Progenitor cell of endocrine pancreas (in vitro differentiated cells): Measurements from ENCODE around the gene RGPD4. TPM values are rescaled to one million over a fixed set of nuclear protein-coding genes. Genes with fewer than 3 reads are reported as not detected.
A peak's percentile ranks its signal among the peaks of the same experiment; 100 is the strongest.

Experiments used
- DNase-seq: peaks from one replicate; pipeline ENCODE4 v3.0.0; 2021; ENCODE audit warnings: low spot score; ENCODE audit not compliant: unreplicated experiment
- H3K27ac Mint-ChIP-seq: 2 replicates; pipeline ENCODE4 v1.8.0; 2021; ENCODE audit warnings: mild to moderate bottlenecking, moderate library complexity, mixed read lengths
- H3K27me3 Mint-ChIP-seq: 2 replicates; pipeline ENCODE4 v1.8.0; 2021; ENCODE audit warnings: mixed read lengths
- H3K36me3 Mint-ChIP-seq: 2 replicates; pipeline ENCODE4 v1.8.0; 2022; ENCODE audit warnings: mixed read lengths; ENCODE audit not compliant: insufficient read depth
- H3K4me1 Mint-ChIP-seq: 2 replicates; pipeline ENCODE4 v1.8.0; 2021; ENCODE audit warnings: low read depth, mixed read lengths
- H3K4me3 Mint-ChIP-seq: 2 replicates; pipeline ENCODE4 v1.8.0; 2021; ENCODE audit warnings: low read depth, mild to moderate bottlenecking, moderate library complexity, mixed read lengths
- H3K9me3 Mint-ChIP-seq: 2 replicates; pipeline ENCODE4 v1.8.0; 2021; ENCODE audit warnings: low read depth, mixed read lengths
- total RNA-seq: library from RNA; stranded (reverse); gene quantifications from 2 replicates; pipeline ENCODE4 v1.2.1, GENCODE V29; 2021
- TF ChIP-seq, protein P1 (sequence below): fragments of 200-600 bp; sonication (generic); IDR thresholded peaks from one replicate; pipeline ENCODE4 v1.5.0; 2021; ENCODE audit warnings: antibody characterized with exemption, mild to moderate bottlenecking; ENCODE audit not compliant: unreplicated experiment

The RGPD4 gene
- total RNA-seq, 1 donor from 2014 or later: not detected

DNA sequence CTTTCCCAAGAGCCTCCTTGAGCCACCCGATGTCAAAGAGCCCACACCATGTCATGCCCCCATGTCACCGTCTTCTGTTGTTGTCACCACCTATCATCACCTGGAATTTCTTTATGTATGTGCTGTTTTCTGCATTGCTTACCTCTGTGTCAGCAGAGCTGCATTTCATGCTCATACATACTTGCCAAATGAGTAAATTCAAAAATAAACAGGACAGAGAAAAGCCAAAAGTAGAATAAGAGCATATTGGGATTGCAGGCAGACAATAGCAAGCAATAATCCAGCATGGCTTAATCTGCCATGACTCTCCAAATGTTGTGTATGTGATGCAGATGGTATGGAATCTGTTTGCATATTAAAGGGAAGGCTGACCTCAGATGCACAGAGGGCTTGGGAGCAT lies 15.3 kb upstream of the RGPD4 start:
- H3K9me3 Mint-ChIP-seq: peaks cover 3% of the 10 kb centered on the region

DNA sequence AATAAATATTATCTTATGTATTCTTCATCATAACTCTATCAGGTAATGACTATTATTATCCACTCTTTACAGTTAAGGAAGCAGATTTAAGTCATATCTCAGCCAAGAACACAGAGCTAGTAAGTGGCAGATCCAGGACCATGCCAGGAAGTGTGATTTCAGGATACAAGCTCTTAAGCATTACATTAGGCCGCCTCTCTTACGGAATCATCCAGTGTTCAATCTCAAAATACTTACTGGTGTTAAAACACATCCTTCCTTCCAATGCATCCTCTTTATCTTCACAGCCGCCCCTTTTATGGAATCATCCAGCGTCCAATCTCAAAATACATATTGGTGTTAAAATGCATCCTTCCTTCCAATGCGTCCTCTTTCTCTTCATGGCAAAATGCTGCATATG lies 14.7 kb upstream of the RGPD4 start:
- peaks cover 3% of the 10 kb centered on the region for H3K9me3 Mint-ChIP-seq
- H3K27ac Mint-ChIP-seq: no peak overlapping the region
- no peaks in the 10 kb centered on the region for H3K27me3 Mint-ChIP-seq
- TF ChIP-seq, protein P1, sequence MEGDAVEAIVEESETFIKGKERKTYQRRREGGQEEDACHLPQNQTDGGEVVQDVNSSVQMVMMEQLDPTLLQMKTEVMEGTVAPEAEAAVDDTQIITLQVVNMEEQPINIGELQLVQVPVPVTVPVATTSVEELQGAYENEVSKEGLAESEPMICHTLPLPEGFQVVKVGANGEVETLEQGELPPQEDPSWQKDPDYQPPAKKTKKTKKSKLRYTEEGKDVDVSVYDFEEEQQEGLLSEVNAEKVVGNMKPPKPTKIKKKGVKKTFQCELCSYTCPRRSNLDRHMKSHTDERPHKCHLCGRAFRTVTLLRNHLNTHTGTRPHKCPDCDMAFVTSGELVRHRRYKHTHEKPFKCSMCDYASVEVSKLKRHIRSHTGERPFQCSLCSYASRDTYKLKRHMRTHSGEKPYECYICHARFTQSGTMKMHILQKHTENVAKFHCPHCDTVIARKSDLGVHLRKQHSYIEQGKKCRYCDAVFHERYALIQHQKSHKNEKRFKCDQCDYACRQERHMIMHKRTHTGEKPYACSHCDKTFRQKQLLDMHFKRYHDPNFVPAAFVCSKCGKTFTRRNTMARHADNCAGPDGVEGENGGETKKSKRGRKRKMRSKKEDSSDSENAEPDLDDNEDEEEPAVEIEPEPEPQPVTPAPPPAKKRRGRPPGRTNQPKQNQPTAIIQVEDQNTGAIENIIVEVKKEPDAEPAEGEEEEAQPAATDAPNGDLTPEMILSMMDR: no peak
- no peak for DNase-seq
- peaks cover 4% of the 10 kb centered on the region for H3K4me1 Mint-ChIP-seq
- H3K36me3 Mint-ChIP-seq: no peaks in the 10 kb centered on the region
- H3K4me3 Mint-ChIP-seq: no peak overlapping the region

More for the DNA sequence above, 15.3 kb upstream of the RGPD4 start:
- H3K27ac Mint-ChIP-seq: no peak overlapping the region
- H3K27me3 Mint-ChIP-seq: no peaks in the 10 kb centered on the region
- no peaks in the 10 kb centered on the region for H3K36me3 Mint-ChIP-seq
- H3K4me3 Mint-ChIP-seq: no peak overlapping the region
- DNase-seq: no peak
- H3K4me1 Mint-ChIP-seq: peaks cover 4% of the 10 kb centered on the region
- TF ChIP-seq, protein P1: no peak

DNA sequence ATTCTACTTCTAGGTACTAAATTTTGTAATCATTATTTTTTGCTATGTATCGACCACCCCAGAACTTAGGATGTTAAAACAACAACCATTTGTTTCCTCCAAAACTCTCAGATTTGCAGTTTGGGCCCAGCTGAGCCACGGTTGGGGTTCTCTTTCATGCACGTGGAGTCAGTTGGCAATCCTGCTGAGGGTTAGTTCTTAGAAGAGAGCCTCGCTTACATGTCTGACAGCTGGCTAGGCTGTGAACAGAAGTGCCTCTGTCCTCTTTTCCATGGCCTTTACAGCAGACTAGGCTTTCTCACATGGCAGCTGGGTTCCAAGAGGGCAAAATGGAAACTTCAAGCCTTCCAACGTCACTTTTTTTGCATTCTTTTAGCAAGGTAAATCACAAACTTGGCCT lies 9.3 kb upstream of the RGPD4 start:
- Mint-ChIP-seq H3K4me1 (no peaks in the 10 kb centered on the region), H3K9me3 (peaks cover 3% of the 10 kb centered on the region), H3K27ac (no peak overlapping the region), H3K36me3 (no peaks in the 10 kb centered on the region), H3K4me3 (no peak overlapping the region), H3K27me3 (no peaks in the 10 kb centered on the region)
- DNase-seq: no peak
- TF ChIP-seq, protein P1: no peak

DNA sequence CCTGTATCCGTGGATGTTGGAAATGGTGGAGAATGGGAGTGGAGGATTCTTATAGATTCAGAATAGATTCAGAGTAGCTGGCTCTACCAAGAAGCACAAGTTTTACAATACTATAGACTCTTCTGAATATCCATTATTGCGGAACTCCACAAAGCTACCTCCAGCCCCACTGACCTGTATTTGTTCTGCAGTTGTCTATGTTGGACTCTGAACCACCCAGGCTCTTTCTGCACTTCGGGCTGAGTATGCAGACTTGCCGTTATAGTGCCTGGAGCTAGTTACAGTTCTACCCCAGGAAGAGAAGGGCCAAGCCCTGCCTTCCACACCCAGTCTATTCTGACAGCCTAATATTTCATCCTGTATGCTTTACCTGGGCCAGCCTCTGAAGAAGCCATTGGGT lies 4.4 kb upstream of the RGPD4 start:
- TF ChIP-seq, protein P1: no peak
- no peak for DNase-seq
- H3K27me3 Mint-ChIP-seq: no peaks in the 10 kb centered on the region
- H3K4me1 Mint-ChIP-seq: no peaks in the 10 kb centered on the region
- no peak overlapping the region for H3K4me3 Mint-ChIP-seq
- H3K27ac Mint-ChIP-seq: peak overlapping the region; percentile 33
- H3K9me3 Mint-ChIP-seq: no peaks in the 10 kb centered on the region
- no peaks in the 10 kb centered on the region for H3K36me3 Mint-ChIP-seq

DNA sequence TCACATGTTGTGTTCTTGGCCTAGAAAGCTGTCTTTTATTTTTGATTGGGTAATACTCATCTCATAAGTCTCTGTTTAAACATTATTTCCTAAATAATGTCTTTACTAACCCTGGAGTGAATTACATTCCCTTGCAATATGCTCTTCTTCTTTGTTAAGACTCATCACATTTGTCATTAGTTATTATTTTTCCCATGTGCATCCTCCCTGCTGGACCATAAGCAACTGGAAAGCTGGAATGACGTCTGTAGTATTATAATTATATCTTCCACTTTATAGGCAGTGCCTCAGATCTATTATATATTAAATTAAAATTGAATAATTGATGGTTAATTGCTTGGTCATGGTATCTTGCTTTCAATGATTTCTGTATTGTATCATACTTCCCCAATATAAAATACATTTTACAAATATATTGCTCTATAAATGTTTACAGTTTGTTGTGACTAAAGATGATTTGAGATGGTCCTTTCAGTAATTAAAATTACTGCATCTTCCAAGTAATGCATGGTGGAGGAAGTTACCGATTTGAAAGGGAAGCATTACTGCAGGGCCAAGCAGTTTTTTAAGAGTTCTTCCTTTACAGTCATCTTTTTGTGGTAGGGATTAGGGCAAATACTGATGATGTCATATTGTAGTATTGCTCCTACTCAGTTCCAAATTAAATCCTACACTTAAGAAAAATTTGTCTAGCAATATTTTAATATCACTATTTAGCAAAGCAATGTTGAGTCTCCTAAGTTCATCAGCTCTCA lies 2.1 kb upstream of the RGPD4 start:
- TF ChIP-seq, protein P1: no peak
- no peaks in the 10 kb centered on the region for H3K9me3 Mint-ChIP-seq
- H3K4me3 Mint-ChIP-seq: no peak overlapping the region
- no peak overlapping the region for H3K27ac Mint-ChIP-seq
- H3K27me3 Mint-ChIP-seq: no peaks in the 10 kb centered on the region
- no peaks in the 10 kb centered on the region for H3K4me1 Mint-ChIP-seq
- no peak for DNase-seq
- H3K36me3 Mint-ChIP-seq: no peaks in the 10 kb centered on the region
